RPMI8226 (cell line): ENCODE measurements around the gene OR8D1.

Source experiments
- DNase-seq: peaks from one replicate; pipeline ENCODE4 v3.0.0-alpha.2; 2015

Gene OR8D1

DNA sequence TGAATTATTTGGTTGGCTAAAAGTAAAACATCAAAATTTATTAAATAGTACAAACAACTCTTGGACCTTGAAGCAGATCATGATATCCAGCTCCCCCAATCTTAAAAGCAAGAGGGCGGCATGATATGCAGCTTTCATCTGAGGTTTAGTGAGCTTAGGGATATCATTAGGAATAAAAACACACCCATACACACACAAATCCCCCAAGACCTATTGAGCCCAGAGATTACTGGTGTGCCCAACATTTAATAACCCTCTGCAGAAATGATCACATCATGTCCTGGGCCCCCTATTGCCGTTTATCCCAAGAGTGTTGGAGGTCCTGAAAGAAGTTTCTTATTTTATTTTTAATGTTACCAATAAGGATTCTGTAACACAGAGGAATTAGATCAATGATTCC is at the start of gene OR8D1:
TSS of gene OR8D1 (minus strand) at position 101 of the 400 bp plus-strand sequence. CDS start 3,183 bp downstream, outside the sequence.
- DNase-seq, result no peak

- DNase-seq, result no peak
Measured at GRCh38 chr11:124359566-124359965, 45.8 kb upstream of the OR8D1 start.

- no peak for DNase-seq
Measured at GRCh38 chr11:124346311-124346955, 32.7 kb upstream of the OR8D1 start.

GRCh38 chr11:124344346-124344745 is 30.6 kb upstream of the OR8D1 start:
- DNase-seq, result no peak

GRCh38 chr11:124340142-124340447 is 26.3 kb upstream of the OR8D1 start:
- DNase-seq, result no peak

DNA sequence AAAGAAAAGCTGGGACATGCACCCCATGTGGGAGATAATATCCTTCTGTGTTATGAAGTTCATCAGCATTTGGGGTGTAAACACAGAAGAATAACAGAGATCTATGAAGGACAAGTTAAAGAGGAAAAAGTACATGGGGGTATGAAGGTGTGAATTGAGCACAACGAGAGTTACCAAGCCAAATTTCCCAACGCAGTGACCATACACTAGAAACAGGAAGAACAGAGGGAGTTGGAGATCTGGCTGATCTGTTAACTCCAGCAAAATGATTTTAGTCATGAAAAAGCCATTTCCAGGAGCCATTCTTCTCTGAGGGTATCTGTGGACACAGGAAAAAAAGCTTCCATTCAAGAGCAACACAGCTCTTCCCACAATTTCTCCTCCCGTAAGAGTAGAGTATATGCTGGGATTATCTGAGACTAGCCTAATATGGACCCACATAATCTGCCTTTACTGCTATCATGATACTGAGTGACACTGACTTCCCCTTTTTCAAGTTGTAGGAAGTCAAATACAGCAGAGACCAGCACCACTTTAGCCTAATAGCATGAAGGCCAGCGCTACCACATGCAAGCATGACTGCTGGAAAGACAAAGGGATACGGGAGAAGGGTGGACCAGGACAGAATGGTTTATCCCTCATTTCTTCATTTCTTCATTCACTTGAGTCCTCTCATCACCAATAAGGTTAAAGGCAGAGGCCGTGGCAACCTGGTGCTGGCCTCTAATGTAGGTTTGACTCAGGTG is 25.8 kb upstream of the OR8D1 start:
- DNase-seq, result no peak

DNA sequence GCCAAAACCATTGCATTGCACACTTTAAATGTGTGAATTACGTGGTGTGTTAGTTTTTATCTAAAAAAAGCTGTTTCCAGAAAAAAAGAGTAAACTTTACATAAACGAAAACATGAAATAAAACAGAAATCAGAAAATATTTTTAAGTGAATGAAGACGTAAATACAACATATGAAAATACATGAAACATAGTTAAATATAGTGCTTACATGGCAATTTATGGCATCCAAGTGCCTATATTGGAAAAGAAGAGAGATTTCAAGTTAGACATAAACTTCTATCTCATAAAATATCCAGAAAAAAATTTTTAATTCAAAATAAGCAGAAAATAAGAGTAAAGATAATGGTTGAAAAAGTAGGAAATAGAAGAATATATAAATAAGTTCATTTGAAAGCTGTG is 18.1 kb upstream of the OR8D1 start:
- DNase-seq, result no peak

GRCh38 chr11:124329787-124330478 is 16.2 kb upstream of the OR8D1 start:
- peak; percentile 4 for DNase-seq

DNA sequence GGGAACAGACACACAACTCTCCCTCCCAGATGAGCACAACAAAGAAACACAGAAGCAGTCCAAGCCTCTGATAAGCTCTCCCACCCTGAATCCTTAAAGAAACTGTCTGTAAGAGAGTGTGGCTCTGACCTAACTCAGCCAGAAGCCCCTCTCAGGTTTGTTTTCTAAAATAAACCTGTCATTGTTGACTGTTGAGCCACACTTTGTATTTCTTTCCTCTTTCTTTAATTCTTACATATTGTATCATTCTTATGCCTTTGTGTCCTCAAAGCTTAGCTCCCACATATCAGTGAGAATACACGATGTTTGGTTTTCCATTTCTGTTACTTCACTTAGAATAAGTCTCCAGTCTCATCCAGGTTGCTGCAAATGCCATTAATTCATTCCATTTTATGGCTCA is 14.0 kb upstream of the OR8D1 start:
- DNase-seq, result no peak

GRCh38 chr11:124322356-124322755 is 8.6 kb upstream of the OR8D1 start:
- no peak for DNase-seq

DNA sequence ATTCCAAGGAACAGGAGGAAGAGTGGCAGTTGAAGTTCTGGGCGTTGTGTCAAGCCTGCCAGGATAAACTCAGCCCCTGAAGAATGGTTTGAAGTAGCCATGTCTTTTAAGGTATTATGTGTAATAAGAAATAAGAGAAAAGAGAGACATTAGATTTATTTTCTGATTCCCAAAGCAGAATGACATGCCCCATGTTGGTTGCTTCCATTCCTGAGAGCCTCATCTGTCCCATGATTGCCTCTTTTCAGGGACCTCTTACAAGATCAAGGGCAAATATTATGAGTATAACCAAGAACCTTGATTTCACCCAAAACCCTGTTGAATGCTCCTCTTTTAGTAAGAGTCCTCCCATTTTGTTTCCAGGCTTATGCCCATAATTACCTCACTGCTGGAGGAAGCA is 6.3 kb upstream of the OR8D1 start, which contains the start of gene OR8D2:
TSS of gene OR8D2 (minus strand) at position 101 of the 400 bp plus-strand sequence. CDS start at position 101, 0 bp downstream.
- no peak for DNase-seq

- DNase-seq, result no peak
Measured at GRCh38 chr11:124315052-124315451, 1.3 kb upstream of the OR8D1 start.

DNA sequence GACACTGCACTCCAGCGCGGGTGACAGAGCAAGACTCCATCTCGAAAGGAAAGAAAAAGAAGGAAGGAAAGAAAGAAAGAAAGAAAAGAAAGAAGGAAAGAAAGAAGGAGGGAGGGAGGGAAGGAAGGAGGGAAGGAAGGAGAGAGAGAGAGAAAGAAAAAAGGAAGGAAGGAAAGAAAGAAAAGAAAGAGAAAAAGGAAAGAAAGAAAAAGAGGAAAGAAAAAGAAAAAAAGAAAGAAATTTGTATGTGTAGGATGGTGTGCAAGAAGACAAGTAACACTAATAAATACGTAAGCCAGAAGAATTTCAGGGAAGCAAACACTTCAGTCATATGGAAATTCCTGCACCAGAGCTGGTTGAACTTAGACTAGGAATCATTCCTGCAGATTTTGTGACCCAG is 618 bp downstream of the OR8D1 start:
- DNase-seq, result no peak

DNA sequence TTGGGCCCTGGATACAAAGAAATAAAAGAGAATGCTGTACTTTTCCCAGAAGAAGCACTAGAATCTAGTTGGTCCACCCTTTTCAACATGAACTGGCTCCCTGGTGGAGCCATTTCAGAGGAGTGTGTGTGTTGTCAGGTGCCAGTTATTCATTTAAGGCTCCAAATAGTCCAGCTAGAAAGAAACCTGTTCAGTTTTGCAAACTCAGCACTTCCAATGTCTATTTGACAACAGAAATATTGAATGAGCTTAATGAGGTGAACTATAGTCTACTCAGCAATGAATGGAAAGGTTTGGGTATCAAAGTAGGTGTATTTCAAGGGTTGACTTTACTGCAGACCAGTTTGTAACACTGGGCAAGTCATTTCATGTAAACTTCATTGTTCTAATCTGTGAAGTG is 2.1 kb downstream of the OR8D1 start:
- no peak for DNase-seq

- no peak for DNase-seq
Measured at GRCh38 chr11:124311269-124311668, 2.5 kb downstream of the OR8D1 start.

DNA sequence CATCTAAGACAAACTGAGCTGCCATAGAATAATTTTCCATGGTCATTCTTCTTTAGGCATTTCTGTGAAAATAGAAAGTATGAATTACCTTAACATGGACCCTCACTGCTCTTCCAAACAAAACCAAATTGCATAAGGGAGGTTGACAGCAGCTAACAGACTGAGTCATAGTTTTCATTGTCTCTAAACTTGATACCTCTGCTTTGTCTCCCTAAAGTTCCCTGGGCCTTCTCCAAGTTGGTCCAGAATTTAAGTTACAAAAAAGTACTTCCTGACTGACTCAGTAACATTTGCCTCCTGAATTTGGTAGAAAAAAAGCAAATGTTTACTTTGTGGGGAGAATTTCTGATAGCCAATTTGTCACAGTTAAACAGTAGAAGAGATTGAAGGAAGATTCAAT is 3.0 kb downstream of the OR8D1 start:
- DNase-seq, result no peak

DNA sequence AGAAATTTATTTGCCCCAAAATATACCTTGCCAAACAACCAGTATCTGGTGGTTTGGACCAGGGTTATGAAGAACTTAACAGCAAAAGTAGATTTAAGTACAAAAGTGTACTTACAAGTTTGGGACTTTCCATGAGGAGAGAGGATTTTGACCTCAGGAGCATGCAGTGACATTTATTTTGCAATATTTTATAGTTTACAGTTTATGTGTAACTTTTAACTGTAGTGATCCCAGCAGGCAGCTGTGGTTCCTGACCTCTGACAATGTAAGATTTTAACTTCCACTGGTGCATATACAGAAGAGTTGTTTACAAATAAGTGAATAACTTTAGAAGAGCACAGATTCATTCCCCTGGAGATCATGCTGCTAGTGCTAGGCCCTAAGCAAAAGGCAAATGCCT is 6.7 kb downstream of the OR8D1 start:
- no peak for DNase-seq

GRCh38 chr11:124302347-124303125 is 11.2 kb downstream of the OR8D1 start:
- no peak for DNase-seq

DNA sequence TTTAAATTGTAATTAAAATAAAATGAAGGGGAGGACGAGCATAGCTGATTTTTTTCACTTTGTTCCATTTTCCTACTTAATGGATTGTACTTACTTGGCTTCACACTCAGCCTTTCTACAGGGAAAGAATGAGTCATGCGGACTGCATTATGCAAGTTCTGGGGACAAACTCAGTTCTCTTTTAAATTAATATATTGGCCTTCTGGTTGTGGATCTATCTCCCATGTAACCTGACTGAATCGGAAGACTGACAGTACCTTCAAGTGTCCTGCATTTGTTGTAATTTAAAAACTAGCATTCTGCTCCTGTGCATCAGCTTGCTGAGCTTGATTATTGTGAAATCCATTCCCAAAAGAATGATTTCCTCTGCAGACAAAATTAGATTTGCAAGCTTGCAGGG is 12.2 kb downstream of the OR8D1 start:
- no peak for DNase-seq

GRCh38 chr11:124297921-124298320 is 15.8 kb downstream of the OR8D1 start:
- no peak for DNase-seq

DNA sequence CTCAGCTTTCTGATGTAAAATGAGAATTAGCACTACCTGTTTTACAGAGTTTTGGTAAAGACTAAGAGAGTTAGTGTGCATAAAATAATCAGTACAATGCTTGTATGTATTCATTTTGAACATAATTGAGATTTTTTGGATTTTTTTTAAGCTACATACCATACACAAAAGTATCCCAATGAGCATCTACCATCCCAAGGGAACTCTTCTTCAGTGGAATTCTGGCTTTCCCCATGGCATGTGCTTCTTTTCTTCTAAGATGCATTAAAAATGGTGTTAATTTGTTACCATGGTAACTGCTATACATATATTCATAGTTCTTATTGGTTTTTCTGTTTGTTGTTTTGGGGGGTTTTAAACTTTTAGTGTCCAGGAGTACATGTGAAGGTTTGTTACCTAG is 17.7 kb downstream of the OR8D1 start:
- no peak for DNase-seq

GRCh38 chr11:124294687-124295086 is 19.1 kb downstream of the OR8D1 start:
- no peak for DNase-seq

- no peak for DNase-seq
Measured at GRCh38 chr11:124285610-124286344, 28.0 kb downstream of the OR8D1 start.
